Uterus (tissue), 4 donors: ENCODE data around the gene GPR55. TPM values are rescaled to one million over a fixed set of nuclear protein-coding genes. Genes with fewer than 3 reads are reported as not detected.

Experiments used
- DNase-seq, 2 donors: peaks; one replicate each; pipeline ENCODE4 v3.0.0-alpha.2; 2019 to 2020
- H3K27ac ChIP-seq, 2 donors: fragments of 200-600 bp; sonication (generic); 1 replicate in 1 of 2; 2 replicates in 1 of 2; pipeline ENCODE4 v1.5.1; 2016 to 2018
- H3K27me3 ChIP-seq, 2 donors: fragments of 200-600 bp; sonication (generic); one replicate each; pipeline ENCODE4 v1.5.1; 2018 to 2019; ENCODE audit warnings: control low read depth in 1 of 2
- H3K36me3 ChIP-seq, 2 donors: fragments of 200-600 bp; sonication (generic); one replicate each; pipeline ENCODE4 v1.5.1; 2019; ENCODE audit warnings: control low read depth in 1 of 2
- H3K4me1 ChIP-seq, 2 donors: fragments of 200-600 bp; sonication (generic); one replicate each; pipeline ENCODE4 v1.5.1; 2018 to 2019; ENCODE audit warnings: control low read depth in 1 of 2
- H3K4me3 ChIP-seq, 2 donors: fragments of 200-600 bp; sonication (generic); 1 replicate in 1 of 2; 2 replicates in 1 of 2; pipeline ENCODE4 v1.5.1; 2018 to 2019; ENCODE audit warnings: mild to moderate bottlenecking in 1 of 2
- H3K9me3 ChIP-seq, 2 donors: fragments of 200-600 bp; sonication (generic); one replicate each; pipeline ENCODE4 v1.5.1; 2019; ENCODE audit warnings: control low read depth in 1 of 2
- CTCF ChIP-seq, 4 experiments: fragments of 200-600 bp in 2 of 4; fragments of 450-650 bp in 2 of 4; sonication (generic) in 2 of 4; IDR thresholded peaks; one replicate each; pipeline ENCODE4 v1.5.1; 2016 to 2019; ENCODE audit warnings: antibody characterized with exemption in 4 of 4, mild to moderate bottlenecking in 2 of 4, moderate library complexity in 1 of 4
- POLR2A ChIP-seq, 2 donors: fragments of 450-650 bp; IDR thresholded peaks; one replicate each; pipeline ENCODE4 v1.6.1; 2016; ENCODE audit warnings: antibody characterized with exemption in 2 of 2, mild to moderate bottlenecking in 1 of 2, moderate library complexity in 1 of 2
- intact Hi-C: fragments of 100-400 bp; cut with DNase I; formaldehyde crosslinking; loops from one replicate; pipeline ENCODE4 v1.15.1; 2023; ENCODE audit warnings: low total_unique reads
- total RNA-seq, 4 donors: library from RNA; depleted of rRNA in 3 of 4; stranded (reverse); fragments of >200 nt in 3 of 4; gene quantifications; one replicate each; pipeline versions ENCODE4 v1.1.0 to v1.2.4, GENCODE V29; 2014 to 2023
- donor health status: DM: yes; HTN: yes; CAD: no.

Gene GPR55
- total RNA-seq, 4 donors from 2014 or later = not detected

GRCh38 chr2:230927711-230928341, 2.8 kb upstream of the GPR55 start:
- no peak for TF ChIP-seq POLR2A (IDR thresholded peaks at IDR 0.05)
- no peak for TF ChIP-seq CTCF (IDR thresholded peaks at IDR 0.05)
- no peaks in the 10 kb centered on the region for H3K4me1 ChIP-seq
- intact Hi-C loops = no loop called here
- H3K27me3 ChIP-seq = no peaks in the 10 kb centered on the region
- no peak overlapping the region for H3K4me3 ChIP-seq
- no peak for DNase-seq
- no peaks in the 10 kb centered on the region for H3K9me3 ChIP-seq
- no peaks in the 10 kb centered on the region for H3K36me3 ChIP-seq
- no peak overlapping the region for H3K27ac ChIP-seq

GRCh38 chr2:230925879-230926765, 1.1 kb upstream of the GPR55 start:
- Histone ChIP-seq H3K9me3 (no peaks in the 10 kb centered on the region), H3K27ac (no peak overlapping the region), H3K4me3 (no peak overlapping the region), H3K27me3 (no peaks in the 10 kb centered on the region), H3K36me3 (no peaks in the 10 kb centered on the region), H3K4me1 (no peaks in the 10 kb centered on the region)
- intact Hi-C loops = no loop called here
- DNase-seq = no peak
- TF ChIP-seq CTCF (IDR thresholded peaks at IDR 0.05) = no peak
- TF ChIP-seq POLR2A (IDR thresholded peaks at IDR 0.05) = no peak

- Histone ChIP-seq H3K27me3 (no peaks in the 10 kb centered on the region), H3K4me1 (no peaks in the 10 kb centered on the region), H3K27ac (no peak overlapping the region), H3K4me3 (no peak overlapping the region), H3K36me3 (no peaks in the 10 kb centered on the region), H3K9me3 (no peaks in the 10 kb centered on the region)
- no peak for TF ChIP-seq CTCF (IDR thresholded peaks at IDR 0.05)
- DNase-seq = no peak
- intact Hi-C loops = no loop called here
Measured at GRCh38 chr2:230925443-230925878, 419 bp upstream of the GPR55 start.

- H3K4me3 ChIP-seq = no peak overlapping the region
- H3K36me3 ChIP-seq = no peaks in the 10 kb centered on the region
- H3K4me1 ChIP-seq = no peaks in the 10 kb centered on the region
- TF ChIP-seq CTCF (IDR thresholded peaks at IDR 0.05) = no peak
- no peak for TF ChIP-seq POLR2A (IDR thresholded peaks at IDR 0.05)
- intact Hi-C loops = no loop called here
- no peak for DNase-seq
- no peak overlapping the region for H3K27ac ChIP-seq
- no peaks in the 10 kb centered on the region for H3K9me3 ChIP-seq
- no peaks in the 10 kb centered on the region for H3K27me3 ChIP-seq
Measured at GRCh38 chr2:230924092-230924469, 961 bp downstream of the GPR55 start.
